ENCODE data around the gene AP2M1. TPM values are rescaled to one million over a fixed set of nuclear protein-coding genes. Genes with fewer than 3 reads are reported as not detected.

Gene AP2M1
- total RNA-seq, 1 donor from 2014 or later = 298 TPM

GRCh38 chr3:184168363-184169120 lies 6.1 kb upstream of the AP2M1 start:
- Mint-ChIP-seq H3K27ac (peak overlapping the region; percentile 43), H3K9me3 (no peaks in the 10 kb centered on the region), H3K36me3 (peaks cover 30% of the 10 kb centered on the region), H3K4me3 (no peak overlapping the region), H3K4me1 (ENCODE audit: unreplicated experiment) (no peaks in the 10 kb centered on the region), H3K27me3 (no peaks in the 10 kb centered on the region)
- TF ChIP-seq CTCF (conservative IDR thresholded peaks at IDR 0.05) = no peak
- DNase-seq (ENCODE audit: extremely low spot score, unreplicated experiment) = no peak

- Mint-ChIP-seq H3K27ac (no peak overlapping the region), H3K9me3 (no peaks in the 10 kb centered on the region), H3K4me3 (no peak overlapping the region), H3K36me3 (peaks cover 26% of the 10 kb centered on the region), H3K27me3 (no peaks in the 10 kb centered on the region), H3K4me1 (ENCODE audit: unreplicated experiment) (peaks cover 4% of the 10 kb centered on the region)
- no peak for DNase-seq (ENCODE audit: extremely low spot score, unreplicated experiment)
- TF ChIP-seq CTCF (conservative IDR thresholded peaks at IDR 0.05) = no peak
Observed at GRCh38 chr3:184169896-184170875, 4.5 kb upstream of the AP2M1 start.

GRCh38 chr3:184171562-184171961 lies 3.1 kb upstream of the AP2M1 start:
- Mint-ChIP-seq H3K4me1 (ENCODE audit: unreplicated experiment) (peaks cover 14% of the 10 kb centered on the region), H3K9me3 (no peaks in the 10 kb centered on the region), H3K36me3 (peaks cover 26% of the 10 kb centered on the region), H3K27me3 (no peaks in the 10 kb centered on the region), H3K4me3 (no peak overlapping the region), H3K27ac (no peak overlapping the region)
- TF ChIP-seq CTCF (conservative IDR thresholded peaks at IDR 0.05) = no peak
- DNase-seq (ENCODE audit: extremely low spot score, unreplicated experiment) = no peak

GRCh38 chr3:184172681-184173373 lies 1.8 kb upstream of the AP2M1 start:
- DNase-seq (ENCODE audit: extremely low spot score, unreplicated experiment) = no peak
- TF ChIP-seq CTCF (conservative IDR thresholded peaks at IDR 0.05) = no peak
- Mint-ChIP-seq H3K9me3 (no peaks in the 10 kb centered on the region), H3K4me1 (ENCODE audit: unreplicated experiment) (peaks cover 18% of the 10 kb centered on the region), H3K27ac (no peak overlapping the region), H3K4me3 (no peak overlapping the region), H3K36me3 (peaks cover 22% of the 10 kb centered on the region), H3K27me3 (no peaks in the 10 kb centered on the region)

GRCh38 chr3:184173374-184173722 lies 1.3 kb upstream of the AP2M1 start:
- DNase-seq (ENCODE audit: extremely low spot score, unreplicated experiment) = no peak
- Mint-ChIP-seq H3K9me3 (no peaks in the 10 kb centered on the region), H3K4me1 (ENCODE audit: unreplicated experiment) (peaks cover 18% of the 10 kb centered on the region), H3K27me3 (no peaks in the 10 kb centered on the region), H3K27ac (peak overlapping the region; percentile 82), H3K4me3 (no peak overlapping the region), H3K36me3 (peaks cover 22% of the 10 kb centered on the region)
- no peak for TF ChIP-seq CTCF (conservative IDR thresholded peaks at IDR 0.05)

All from type B pancreatic cell (in vitro differentiated cells).